Measurements from ENCODE around the gene EBPL. TPM values are rescaled to one million over a fixed set of nuclear protein-coding genes. Genes with fewer than 3 reads are reported as not detected.

Gene EBPL
- total and polyA plus RNA-seq, 9 of the 15 experiments (the other 6 are each of a cell fraction or from before 2014, with no cell fraction given), result 5.2 to 68.3 (median 43.0) TPM

GRCh38 chr13:49624229-49624628, 67.1 kb downstream of the EBPL start:
- POLR2A ChIA-PET, result interaction anchor here (0.7 kb wide), 1 partner anchor 350 kb away, joined by 3 read pairs; no protein-coding TSS in a partner anchor
- in situ Hi-C loops (cut with MboI), result no loop called here

More at GRCh38 chr13:49624229-49624628, 67.1 kb downstream of the EBPL start:
- H3K27me3 ChIP-seq (ENCODE audit: control insufficient read depth in 2 of 2, insufficient read depth in 2 of 2, low read length in 2 of 2), result no peaks in the 10 kb centered on the region
- no peak overlapping the region for H3K27ac ChIP-seq (ENCODE audit: extremely low read depth, low read depth, low read length)
- H3K9me3 ChIP-seq (replicated peaks; ENCODE audit: control insufficient read depth, insufficient read depth, low read depth, low read length), result no peaks in the 10 kb centered on the region
- DNase-seq (ENCODE audit: extremely low read depth in 1 of 4, low spot score in 3 of 4) (no peak), FAIRE-seq (no peak), ATAC-seq (no peak)
- TF ChIP-seq GABPB1 (CRISPR knock-in tag; IDR thresholded peaks at IDR 0.05) (no peak), PRDM10 (IDR thresholded peaks at IDR 0.05; ENCODE audit: partially characterized antibody) (peak; percentile 74), ZBTB2 (IDR thresholded peaks at IDR 0.05) (no peak), HLTF (IDR thresholded peaks at IDR 0.05) (no peak), ZBTB40 (IDR thresholded peaks at IDR 0.05) (peak; percentile 75), ZBTB40 (CRISPR knock-in tag; IDR thresholded peaks at IDR 0.05) (no peak)
- BruUV-seq (replicated peaks), result no TSS peak
- H3K4me1 ChIP-seq (replicated peaks in 1 of 2; ENCODE audit: control insufficient read depth in 2 of 2, insufficient read depth in 2 of 2, low read length in 2 of 2), result peaks cover 0 to 19% of the 10 kb centered on the region in 2 experiments; a peak in 4 of 5 replicates
- no peak overlapping the region for H3K4me2 ChIP-seq (ENCODE audit: insufficient read depth, low read length)
- H3K9me1 ChIP-seq (ENCODE audit: control insufficient read depth, insufficient read depth, low read length), result no peaks in the 10 kb centered on the region
- 7% methylated on average over 5 of the region's 6 CpGs for WGBS (ENCODE audit: insufficient coverage, low coverage, missing lambda C conversion rate)
- CTCF ChIA-PET (ENCODE audit: low intra/inter-chr PET ratio), result no interaction called here
- H2AFZ ChIP-seq (ENCODE audit: low read depth, low read length), result peak overlapping the region; percentile 53; the same call in 1 of the 2 replicates
- no peaks in the 10 kb centered on the region for H3K36me3 ChIP-seq (ENCODE audit: control insufficient read depth, insufficient read depth, low read length)
- no peaks in the 10 kb centered on the region for H4K20me1 ChIP-seq (replicated peaks; ENCODE audit: control insufficient read depth, insufficient read depth, low read length)
- intact Hi-C loops (cut with micrococcal nuclease), result no loop called here
- H3K9ac ChIP-seq (ENCODE audit: insufficient read depth in 1 of 2, low read depth in 2 of 2, low read length in 2 of 2), result no peak overlapping the region
- no peak overlapping the region for H3K4me3 ChIP-seq
- no peaks in the 10 kb centered on the region for H3K79me2 ChIP-seq (ENCODE audit: control insufficient read depth, insufficient read depth, low read length)
